GM12878 (cell line): Measurements from ENCODE around the gene HOXB3. TPM values are rescaled to one million over a fixed set of nuclear protein-coding genes. Genes with fewer than 3 reads are reported as not detected.

Experiments used
- ATAC-seq: fragments of 200-7000 bp; cut with Tn5 transposase; 3 replicates; pipeline ENCODE4 v1.9.1; 2020; ENCODE audit warnings: mild to moderate bottlenecking, moderate library complexity
- BruUV-seq: library from RNA; stranded (reverse); fragments of 400-500 nt; replicated peaks from 2 replicates; lab custom pipeline; 2021; lab: Mats Ljungman, UMichigan
- CTCF ChIA-PET: fragments of 300-600 bp; sonication (Branson Sonifier 250); formaldehyde crosslinking; extraction: SDS; loops from one replicate; lab custom pipeline; 2021; ENCODE audit warnings: inconsistent platforms; lab: Yijun Ruan, JAX
- POLR2A ChIA-PET: fragments of 350-600 bp; formaldehyde crosslinking; extraction: SDS; loops from one replicate; lab custom pipeline; 2021; ENCODE audit warnings: inconsistent platforms; lab: Charles Lee
- RAD21 ChIA-PET: fragments of 300-600 bp; sonication (Branson Sonifier 250); formaldehyde crosslinking; loops from one replicate; lab custom pipeline; 2023; ENCODE audit warnings: antibody characterized with exemption; ENCODE audit not compliant: unreplicated experiment; lab: Charles Lee
- SMC1A ChIA-PET: fragments of 300-600 bp; sonication (Branson Sonifier 250); formaldehyde crosslinking; loops from one replicate; lab custom pipeline; 2023; ENCODE audit not compliant: unreplicated experiment, uncharacterized antibody; lab: Charles Lee
- DNase-seq: peaks from one replicate; pipeline ENCODE4 v3.0.0-alpha.2; 2011; ENCODE audit warnings: low read depth, low spot score
- FAIRE-seq: peaks from 3 replicates; lab custom pipeline; 2011; peaks lifted over from hg19 to GRCh38; lab: Jason Lieb, UNC
- H2AFZ ChIP-seq: 2 replicates; pipeline ENCODE4 v1.6.0; 2011; ENCODE audit warnings: low read depth, low read length, control low read depth; ENCODE audit not compliant: control insufficient read depth
- H3K27ac ChIP-seq: 2 replicates; pipeline ENCODE4 v1.5.1; 2011; ENCODE audit warnings: control low read depth; ENCODE audit not compliant: control insufficient read depth, insufficient read depth
- H3K27me3 ChIP-seq, 2 experiments: replicated peaks in 1 of 2; 2 replicates each; pipeline versions ENCODE4 v1.6.0 to v1.6.1; 2011; ENCODE audit warnings: low read length in 1 of 2; ENCODE audit not compliant: control insufficient read depth in 2 of 2, insufficient read depth in 2 of 2
- H3K36me3 ChIP-seq, 2 experiments: 2 replicates each; pipeline ENCODE4 v1.5.1; 2011; ENCODE audit warnings: low read length in 1 of 2; ENCODE audit not compliant: control insufficient read depth in 2 of 2, insufficient read depth in 2 of 2
- H3K4me1 ChIP-seq: 2 replicates; pipeline ENCODE4 v1.6.1; 2011; ENCODE audit warnings: mild to moderate bottlenecking, low read length, moderate library complexity, mixed read lengths; ENCODE audit not compliant: control insufficient read depth, insufficient read depth
- H3K4me2 ChIP-seq: 2 replicates; pipeline ENCODE4 v1.6.0; 2011; ENCODE audit warnings: control low read depth; ENCODE audit not compliant: control insufficient read depth, insufficient read depth
- H3K4me3 ChIP-seq: fragments of 200-600 bp; sonication (generic); 2 replicates; pipeline ENCODE4 v1.5.1; 2016
- H3K79me2 ChIP-seq: 2 replicates; pipeline ENCODE4 v1.6.0; 2011; ENCODE audit warnings: low read length; ENCODE audit not compliant: control insufficient read depth, insufficient read depth
- H3K9ac ChIP-seq: 2 replicates; pipeline ENCODE4 v1.8.0; 2011; ENCODE audit warnings: low read length, control low read depth, mixed read lengths; ENCODE audit not compliant: control insufficient read depth, insufficient read depth
- H3K9me3 ChIP-seq: replicated peaks from 3 replicates; pipeline ENCODE4 v1.5.1; 2011; ENCODE audit warnings: mild to moderate bottlenecking, low read length; ENCODE audit not compliant: control insufficient read depth, insufficient read depth
- H4K20me1 ChIP-seq: 2 replicates; pipeline ENCODE4 v1.6.0; 2011; ENCODE audit not compliant: control insufficient read depth, insufficient read depth
- PML ChIP-seq: IDR thresholded peaks from 2 replicates; pipeline ENCODE4 v1.6.1; 2012; ENCODE audit warnings: low read length, inconsistent platforms
- STAT1 ChIP-seq: fragments of 450-650 bp; conservative IDR thresholded peaks from 2 replicates; pipeline ENCODE4 v1.6.1; 2014; ENCODE audit warnings: antibody characterized with exemption, mild to moderate bottlenecking
- WGBS: methylation state at CpG from one replicate; pipeline ENCODE4 v1.1.6; 2016; ENCODE audit warnings: low lambda C conversion rate; ENCODE audit not compliant: insufficient replicate concordance, insufficient coverage; ENCODE audit errors: missing lambda C conversion rate; 5-methylcytosine and 5-hydroxymethylcytosine counted together
- in situ Hi-C: fragments of 300-500 bp; cut with MboI; formaldehyde crosslinking; loops from 9 replicates; pipeline ENCODE4 v1.14.3; 2018; ENCODE audit warnings: mixed read lengths
- intact Hi-C: fragments of 100-400 bp; cut with micrococcal nuclease; formaldehyde crosslinking; loops from one replicate; pipeline ENCODE4 v1.14.2; 2022; ENCODE audit not compliant: unreplicated experiment
- polyA plus RNA-seq, 11 experiments: library from polyadenylated mRNA; depleted of rRNA in 4 of 11; unstranded in 6 of 11; stranded (reverse) in 5 of 11; fragments of >200 nt; fragmentation: Nextera tagmentation in 4 of 11; fragmentation: Illumina TruSeq in 1 of 11; extraction: Ambion mirVana in 4 of 11; extraction: Trizol in 1 of 11; gene quantifications; 1 replicate in 1 of 11; 2 replicates in 10 of 11; pipeline versions ENCODE4 v1.2.1 to v1.2.3, GENCODE V29; 2011 to 2016; ENCODE audit warnings: inconsistent platforms in 2 of 11, missing spikeins in 2 of 11, low read depth in 1 of 11
- total RNA-seq, 4 experiments: library from RNA; depleted of rRNA in 3 of 4; stranded (reverse); fragments of >200 nt in 3 of 4; fragmentation: Illumina TruSeq in 1 of 4; extraction: Trizol in 1 of 4; gene quantifications; 2 replicates each; pipeline versions ENCODE4 v1.2.1 to v1.2.3, GENCODE V29; 2013 to 2021
- TF ChIP-seq, protein P1 (sequence below): fragments of 450-650 bp; IDR thresholded peaks from 2 replicates; pipeline ENCODE4 v1.6.1; 2016; ENCODE audit warnings: mild to moderate bottlenecking

The HOXB3 gene
- total and polyA plus RNA-seq, 10 of the 15 experiments (the other 5 are each of a cell fraction or from before 2014, with no cell fraction given), result 0.19 to 7.7 (median 2.9) TPM

DNA sequence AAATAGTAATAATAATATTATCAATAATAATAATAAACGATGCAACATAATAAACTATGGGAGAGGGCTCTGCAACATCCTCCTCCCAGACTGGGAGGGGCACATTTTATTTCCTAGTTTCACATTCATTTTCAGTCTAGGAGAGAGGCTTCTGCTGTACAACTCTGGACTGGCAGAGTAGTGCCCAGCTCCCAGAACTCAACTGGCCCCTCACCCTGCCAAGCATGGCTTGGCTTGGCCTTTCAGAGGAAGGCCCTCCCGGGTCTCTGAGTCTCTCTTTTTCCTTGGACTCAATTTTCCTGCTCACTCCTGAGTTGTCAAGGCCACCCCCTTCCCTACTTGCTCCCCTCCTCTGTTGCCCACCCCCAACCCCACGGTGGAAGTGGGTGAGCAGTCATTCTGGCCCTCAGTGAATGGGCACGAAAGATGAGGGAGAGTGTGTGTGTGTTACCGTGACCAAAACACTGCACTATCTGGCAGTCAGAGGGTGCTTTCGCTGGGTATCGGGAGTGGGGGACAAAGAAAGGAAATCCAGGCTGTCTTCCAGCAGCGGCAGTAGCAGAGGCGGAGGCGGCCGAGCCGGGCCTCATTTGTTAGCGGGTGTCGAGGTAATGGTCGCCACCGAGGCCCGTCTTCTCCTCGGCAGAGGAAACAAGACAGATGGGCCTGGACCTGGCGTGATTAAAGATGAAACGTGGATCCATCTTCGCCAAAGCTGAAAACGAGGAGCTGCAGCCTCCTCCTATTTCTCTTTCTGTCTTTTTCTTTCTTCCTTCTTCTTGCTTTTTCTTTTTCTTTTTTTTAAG is 14.2 kb downstream of the HOXB3 start:
- in situ Hi-C loops, result no loop called here
- FAIRE-seq, result no peak
- 88% methylated on average over 22 of the region's 22 CpGs for WGBS
- POLR2A ChIA-PET, result no interaction called here
- intact Hi-C loops, result no loop called here
- Histone ChIP-seq H3K4me3 (no peak overlapping the region; the same call in 1 of the 2 replicates), H3K4me2 (peak overlapping the region; percentile 29; the same call in 1 of the 2 replicates), H3K27ac (no peak overlapping the region), H3K27me3 (no peaks in the 10 kb centered on the region), H3K9ac (no peak overlapping the region), H3K79me2 (peaks cover 7% of the 10 kb centered on the region), H4K20me1 (no peaks in the 10 kb centered on the region), H2AFZ (no peak overlapping the region), H3K36me3 (no peaks in the 10 kb centered on the region), H3K9me3 (no peaks in the 10 kb centered on the region), H3K4me1 (peaks cover 13% of the 10 kb centered on the region)
- TF ChIP-seq STAT1 (no peak), PML (no peak)
- TF ChIP-seq, protein P1, sequence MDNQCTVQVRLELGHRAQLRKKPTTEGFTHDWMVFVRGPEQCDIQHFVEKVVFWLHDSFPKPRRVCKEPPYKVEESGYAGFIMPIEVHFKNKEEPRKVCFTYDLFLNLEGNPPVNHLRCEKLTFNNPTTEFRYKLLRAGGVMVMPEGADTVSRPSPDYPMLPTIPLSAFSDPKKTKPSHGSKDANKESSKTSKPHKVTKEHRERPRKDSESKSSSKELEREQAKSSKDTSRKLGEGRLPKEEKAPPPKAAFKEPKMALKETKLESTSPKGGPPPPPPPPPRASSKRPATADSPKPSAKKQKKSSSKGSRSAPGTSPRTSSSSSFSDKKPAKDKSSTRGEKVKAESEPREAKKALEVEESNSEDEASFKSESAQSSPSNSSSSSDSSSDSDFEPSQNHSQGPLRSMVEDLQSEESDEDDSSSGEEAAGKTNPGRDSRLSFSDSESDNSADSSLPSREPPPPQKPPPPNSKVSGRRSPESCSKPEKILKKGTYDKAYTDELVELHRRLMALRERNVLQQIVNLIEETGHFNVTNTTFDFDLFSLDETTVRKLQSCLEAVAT, result peak; percentile 81
- RAD21 ChIA-PET, result interaction anchor here (1.9 kb wide), 1 partner anchor 70 kb away, joined by 6 read pairs; no protein-coding TSS in a partner anchor
- SMC1A ChIA-PET, result interaction anchor here (1.1 to 2.7 kb wide), 2 partner anchors 29 to 83 kb away, joined by 3 to 6 read pairs; no protein-coding TSS in a partner anchor
- TSS peak; percentile 70 for BruUV-seq
- no peak for ATAC-seq
- DNase-seq, result no peak
- CTCF ChIA-PET, result no interaction called here
